ENCODE data around the gene KCNMA1. TPM values are rescaled to one million over a fixed set of nuclear protein-coding genes. Genes with fewer than 3 reads are reported as not detected.

Gene KCNMA1
- total RNA-seq, 1 experiment from 2014 or later, result 20.7 TPM

- no peak overlapping the region for H3K4me3 Mint-ChIP-seq (ENCODE audit: unreplicated experiment)
Observed at GRCh38 chr10:77588886-77589285, 48.7 kb downstream of the KCNMA1 start.

GRCh38 chr10:77587416-77587790 lies 50.2 kb downstream of the KCNMA1 start:
- CTCF ChIA-PET, result interaction anchor here (0.6 to 1.1 kb wide), 3 partner anchors 83 to 413 kb away, joined by 3 read pairs; no protein-coding TSS in a partner anchor
- POLR2A ChIA-PET, result interaction anchor here (0.6 kb wide), 2 partner anchors 154 to 449 kb away, joined by 3 to 5 read pairs; no protein-coding TSS in a partner anchor
- intact Hi-C loops (cut with micrococcal nuclease; ENCODE audit: unreplicated experiment), result loop anchor here (1.0 to 5.0 kb wide), 6 partner anchors 50 to 200 kb away; partner anchors contain the start of gene KCNMA1

More at GRCh38 chr10:77588886-77589285, 48.7 kb downstream of the KCNMA1 start:
- H3K27me3 ChIP-seq (replicated peaks; ENCODE audit: control insufficient read depth, insufficient read depth, low read length), result no peaks in the 10 kb centered on the region
- no peaks in the 10 kb centered on the region for H3K36me3 Mint-ChIP-seq (ENCODE audit: insufficient read depth, unreplicated experiment)
- DNase-seq, result no peak
- H3K9me3 ChIP-seq, result no peaks in the 10 kb centered on the region
- H3K27me3 Mint-ChIP-seq (ENCODE audit: insufficient read depth, unreplicated experiment), result no peaks in the 10 kb centered on the region
- no TSS peak for BruUV-seq (replicated peaks)
- intact Hi-C loops (cut with micrococcal nuclease; ENCODE audit: unreplicated experiment), result loop anchor here (5.0 kb wide), 2 partner anchors 92 to 202 kb away; no protein-coding TSS in a partner anchor
- H3K4me1 Mint-ChIP-seq (ENCODE audit: low read depth, unreplicated experiment), result peaks cover 15% of the 10 kb centered on the region
- H3K4me1 ChIP-seq, result peaks cover 16% of the 10 kb centered on the region; the same call in 1 of the 2 replicates
- CTCF ChIA-PET, result no interaction called here
- H3K4me3 ChIP-seq (ENCODE audit: low read depth, low read length), result no peak overlapping the region
- no peaks in the 10 kb centered on the region for H3K36me3 ChIP-seq (ENCODE audit: control insufficient read depth, insufficient read depth, low read length)
- TF ChIP-seq CTCF (IDR thresholded peaks at IDR 0.05; ENCODE audit: insufficient read depth in 1 of 2, low read depth in 1 of 2, low read length in 1 of 2, severe bottlenecking in 1 of 2, unreplicated experiment in 1 of 2), result no peak
- POLR2A ChIA-PET, result no interaction called here
- H3K27ac Mint-ChIP-seq (ENCODE audit: unreplicated experiment), result peak overlapping the region; percentile 56
- H3K9me3 Mint-ChIP-seq (ENCODE audit: unreplicated experiment), result no peaks in the 10 kb centered on the region

More at GRCh38 chr10:77587416-77587790, 50.2 kb downstream of the KCNMA1 start:
- peaks cover 22% of the 10 kb centered on the region; the same call in 1 of the 2 replicates for H3K4me1 ChIP-seq
- Mint-ChIP-seq H3K27ac (ENCODE audit: unreplicated experiment) (peak overlapping the region; percentile 73), H3K36me3 (ENCODE audit: insufficient read depth, unreplicated experiment) (no peaks in the 10 kb centered on the region), H3K4me1 (ENCODE audit: low read depth, unreplicated experiment) (peaks cover 14% of the 10 kb centered on the region), H3K27me3 (ENCODE audit: insufficient read depth, unreplicated experiment) (no peaks in the 10 kb centered on the region), H3K4me3 (ENCODE audit: unreplicated experiment) (no peak overlapping the region), H3K9me3 (ENCODE audit: unreplicated experiment) (no peaks in the 10 kb centered on the region)
- no TSS peak for BruUV-seq (replicated peaks)
- H3K4me3 ChIP-seq (ENCODE audit: low read depth, low read length), result no peak overlapping the region
- DNase-seq, result peak; percentile 56 to 72
- no peak for TF ChIP-seq CTCF (IDR thresholded peaks at IDR 0.05; ENCODE audit: insufficient read depth in 1 of 2, low read depth in 1 of 2, low read length in 1 of 2, severe bottlenecking in 1 of 2, unreplicated experiment in 1 of 2)
- H3K36me3 ChIP-seq (ENCODE audit: control insufficient read depth, insufficient read depth, low read length), result no peaks in the 10 kb centered on the region
- H3K9me3 ChIP-seq, result no peaks in the 10 kb centered on the region
- no peaks in the 10 kb centered on the region for H3K27me3 ChIP-seq (replicated peaks; ENCODE audit: control insufficient read depth, insufficient read depth, low read length)
